Left lung (tissue), 10 donors: ENCODE measurements around the gene GAK. TPM values are rescaled to one million over a fixed set of nuclear protein-coding genes. Genes with fewer than 3 reads are reported as not detected.
A peak's percentile ranks its signal among the peaks of the same experiment; 100 is the strongest.
"Not testable (repeated sequence)": the region's sequence is repeated elsewhere in the genome, so short reads cannot be mapped to it uniquely, and the experiment has no call there.

Experiments used
- ATAC-seq: fragments of 200-7000 bp; cut with Tn5 transposase; one replicate; pipeline ENCODE4 v1.9.1; 2020; ENCODE audit warnings: moderate library complexity
- DNase-seq, 4 donors: peaks; one replicate each; pipeline ENCODE4 v3.0.0-alpha.2; 2013 to 2020
- H3K27ac ChIP-seq, 2 donors: fragments of 200-600 bp; sonication (generic) in 1 of 2; one replicate each; pipeline versions ENCODE4 v1.5.0 to v1.8.0; 2020 to 2021
- H3K27me3 ChIP-seq, 2 donors: fragments of 200-600 bp; sonication (generic) in 1 of 2; one replicate each; pipeline versions ENCODE4 v1.5.0 to v1.8.0; 2020 to 2021
- H3K36me3 ChIP-seq, 2 donors: fragments of 200-600 bp; sonication (generic) in 1 of 2; one replicate each; pipeline versions ENCODE4 v1.5.0 to v1.8.0; 2020 to 2021
- H3K4me1 ChIP-seq, 2 donors: fragments of 200-600 bp; one replicate each; pipeline ENCODE4 v1.8.0; 2021
- H3K4me3 ChIP-seq, 2 donors: fragments of 200-600 bp; sonication (generic) in 1 of 2; one replicate each; pipeline versions ENCODE4 v1.5.0 to v1.8.0; 2020 to 2021; ENCODE audit warnings: mild to moderate bottlenecking in 1 of 2
- H3K9me3 ChIP-seq, 2 donors: fragments of 200-600 bp; sonication (generic) in 1 of 2; one replicate each; pipeline versions ENCODE4 v1.5.0 to v1.8.0; 2020 to 2021
- CTCF ChIP-seq, 2 donors: fragments of 200-600 bp; sonication (generic) in 1 of 2; IDR thresholded peaks; one replicate each; pipeline versions ENCODE4 v1.5.0 to v1.8.0; 2021; ENCODE audit warnings: antibody characterized with exemption in 2 of 2
- intact Hi-C, 2 donors: fragments of 100-400 bp; cut with DNase I; formaldehyde crosslinking; loops; one replicate each; pipeline versions ENCODE4 v1.11.2 to v1.14.2; 2022
- polyA plus RNA-seq, 6 donors: library from polyadenylated mRNA; unstranded; fragments of 120-200 nt; gene quantifications; one replicate each; pipeline ENCODE4 v1.2.1, GENCODE V29; 2013; ENCODE audit not compliant: insufficient read length in 6 of 6
- total RNA-seq, 2 donors: library from RNA; stranded (reverse); fragmentation: NEBNext Ultra II Directional; extraction: Animal tissue kit (Norgen Biotek cat#: 25700); gene quantifications; one replicate each; pipeline ENCODE4 v1.2.1, GENCODE V29; 2021
- donor health status: DM: no; HTN: yes; CAD: no.
- donor health status: DM: no; HTN: no; CAD: no.

The GAK gene
- total and polyA plus RNA-seq, 8 donors, result 42.7 to 121 (median 50.3) TPM

GRCh38 chr4:932713-933070, 576 bp upstream of the GAK start:
- intact Hi-C loops, result no loop called here
- H3K9me3 ChIP-seq, result no peaks in the 10 kb centered on the region
- peak in 1 of 4 donors; percentile 67 for DNase-seq
- H3K4me1 ChIP-seq, result peaks cover 16 to 59% of the 10 kb centered on the region in 2 donors
- H3K27me3 ChIP-seq, result no peaks in the 10 kb centered on the region
- H3K4me3 ChIP-seq, result peak overlapping the region; percentile 95
- peak in 1 of 2 donors; percentile 6 for TF ChIP-seq CTCF (IDR thresholded peaks at IDR 0.05)
- ATAC-seq, result peak; percentile 10
- H3K36me3 ChIP-seq, result no peaks in the 10 kb centered on the region
- peak overlapping the region; percentile 65 to 96 for H3K27ac ChIP-seq

DNA sequence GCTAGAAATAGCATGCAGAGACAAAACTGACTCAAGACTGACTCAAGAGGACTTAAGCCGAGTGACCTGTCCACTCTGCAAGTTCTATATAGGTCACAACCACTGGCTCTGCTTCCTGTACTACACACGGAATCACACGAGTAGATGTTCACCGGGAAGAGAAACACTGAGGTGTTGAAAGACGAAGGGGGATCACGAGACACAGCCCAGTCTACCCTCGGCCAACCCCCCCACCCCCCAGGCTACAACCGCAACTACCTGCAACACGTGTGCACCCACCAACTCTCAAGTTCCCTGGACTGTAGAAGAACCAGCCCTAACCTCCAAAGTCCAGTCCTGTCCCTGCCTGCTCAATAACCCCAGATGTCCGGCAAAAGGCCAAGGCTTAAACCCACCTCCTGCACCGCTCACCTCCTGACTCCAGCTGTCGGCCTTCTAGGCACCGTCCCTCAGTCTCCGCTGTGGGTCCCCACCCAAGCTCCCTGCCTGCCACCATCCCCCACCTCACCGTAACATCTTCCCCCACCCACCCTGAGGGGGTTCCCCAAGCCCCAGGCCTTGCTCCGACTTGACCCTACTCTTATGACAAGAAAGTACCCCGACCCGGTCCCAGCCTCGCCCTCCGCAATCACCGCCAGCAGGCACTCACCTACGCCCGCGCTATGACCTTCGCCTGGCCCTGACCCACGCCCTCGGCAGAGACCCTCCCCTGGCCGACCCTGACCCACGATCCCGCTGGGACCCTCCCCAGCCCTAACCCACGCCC, 739 bp downstream of the GAK start:
- DNase-seq (no peak), ATAC-seq (peak; percentile 4)
- no peaks in the 10 kb centered on the region for H3K9me3 ChIP-seq
- H3K27me3 ChIP-seq, result no peaks in the 10 kb centered on the region
- H3K4me1 ChIP-seq, result peaks cover 16 to 63% of the 10 kb centered on the region in 2 donors
- H3K4me3 ChIP-seq, result peak overlapping the region; percentile 95
- H3K27ac ChIP-seq, result peak overlapping the region; percentile 79 to 96
- TF ChIP-seq CTCF (IDR thresholded peaks at IDR 0.05), result no peak
- H3K36me3 ChIP-seq, result no peaks in the 10 kb centered on the region
- intact Hi-C loops, result no loop called here

GRCh38 chr4:930827-931193, 1.3 kb downstream of the GAK start:
- H3K4me1 ChIP-seq, result peaks cover 16 to 69% of the 10 kb centered on the region in 2 donors
- peak overlapping the region in 1 of 2 donors; percentile 96 for H3K27ac ChIP-seq
- no peak for ATAC-seq
- H3K36me3 ChIP-seq, result no peaks in the 10 kb centered on the region
- no peak for DNase-seq
- no peak for TF ChIP-seq CTCF (IDR thresholded peaks at IDR 0.05)
- H3K4me3 ChIP-seq, result peak overlapping the region; percentile 95
- no peaks in the 10 kb centered on the region for H3K27me3 ChIP-seq
- no peaks in the 10 kb centered on the region for H3K9me3 ChIP-seq
- intact Hi-C loops, result no loop called here

DNA sequence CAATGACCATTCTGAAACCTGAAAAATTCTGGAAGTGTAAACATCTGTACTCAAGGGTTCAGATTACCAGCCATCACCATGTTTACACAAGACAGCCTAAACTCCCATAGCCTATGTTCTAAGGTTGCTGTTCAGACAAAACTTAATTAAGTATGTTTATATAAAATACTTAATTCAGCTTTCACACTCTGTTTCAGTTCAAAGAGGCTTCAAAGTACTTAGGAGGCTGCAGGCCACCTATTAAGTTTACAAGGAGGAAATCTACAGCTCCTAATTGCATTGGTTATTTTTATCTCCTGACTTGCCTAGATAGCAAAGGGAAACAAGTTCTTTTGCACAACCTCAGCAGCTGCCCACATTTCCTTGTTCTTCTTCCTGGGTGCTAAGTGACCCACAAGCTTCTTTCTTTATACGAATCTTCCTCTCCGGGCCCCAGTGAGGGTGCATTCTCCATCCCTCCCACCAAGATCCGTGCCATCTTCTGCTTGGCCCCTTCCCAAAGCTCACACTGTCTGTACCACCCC, 2.0 kb downstream of the GAK start:
- Histone ChIP-seq H3K4me1 (peaks cover 18 to 76% of the 10 kb centered on the region in 2 donors), H3K27me3 (no peaks in the 10 kb centered on the region), H3K27ac (peak overlapping the region in 1 of 2 donors; percentile 96), H3K9me3 (no peaks in the 10 kb centered on the region), H3K4me3 (peak overlapping the region in 1 of 2 donors; percentile 95), H3K36me3 (no peaks in the 10 kb centered on the region)
- DNase-seq (no peak), ATAC-seq (peak; percentile 3)
- intact Hi-C loops, result no loop called here
- no peak for TF ChIP-seq CTCF (IDR thresholded peaks at IDR 0.05)

DNA sequence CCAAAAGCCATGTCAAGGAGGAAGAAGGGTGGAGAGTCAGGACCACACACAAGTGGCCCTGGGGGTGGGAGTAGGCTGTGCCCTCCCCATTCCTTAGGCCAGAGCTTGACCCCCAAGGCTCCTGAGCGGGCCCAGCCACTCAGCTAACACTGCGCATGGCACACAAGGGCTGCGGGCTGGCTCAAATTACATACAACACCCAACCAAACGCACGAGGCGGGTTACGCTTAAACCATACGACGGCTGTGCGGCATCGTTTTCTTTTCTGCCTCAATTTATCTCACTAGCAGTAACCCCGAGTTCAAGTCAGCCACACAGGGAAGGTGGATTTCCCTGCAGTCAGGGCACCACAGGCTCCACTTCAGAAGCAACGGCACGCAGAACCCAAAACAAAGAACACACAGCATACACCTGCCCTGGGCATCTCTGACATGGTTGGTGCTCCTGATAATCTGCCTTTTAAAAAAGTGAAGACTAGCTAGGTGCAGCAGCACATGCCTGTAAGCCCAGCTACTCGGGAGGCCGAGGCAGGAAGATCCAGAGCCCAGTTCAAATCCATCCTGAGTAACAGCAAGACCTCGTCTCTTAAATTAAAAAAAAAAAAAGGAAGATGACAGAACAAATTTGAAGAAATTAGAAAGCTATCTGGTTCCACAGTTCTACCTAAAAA, 2.9 kb downstream of the GAK start:
- Histone ChIP-seq H3K36me3 (no peaks in the 10 kb centered on the region), H3K4me1 (peaks cover 19 to 79% of the 10 kb centered on the region in 2 donors), H3K27me3 (no peaks in the 10 kb centered on the region), H3K9me3 (no peaks in the 10 kb centered on the region), H3K27ac (peak overlapping the region in 1 of 2 donors; percentile 96), H3K4me3 (no peak overlapping the region)
- no peak for TF ChIP-seq CTCF (IDR thresholded peaks at IDR 0.05)
- DNase-seq (no peak), ATAC-seq (no peak)
- intact Hi-C loops, result no loop called here

DNA sequence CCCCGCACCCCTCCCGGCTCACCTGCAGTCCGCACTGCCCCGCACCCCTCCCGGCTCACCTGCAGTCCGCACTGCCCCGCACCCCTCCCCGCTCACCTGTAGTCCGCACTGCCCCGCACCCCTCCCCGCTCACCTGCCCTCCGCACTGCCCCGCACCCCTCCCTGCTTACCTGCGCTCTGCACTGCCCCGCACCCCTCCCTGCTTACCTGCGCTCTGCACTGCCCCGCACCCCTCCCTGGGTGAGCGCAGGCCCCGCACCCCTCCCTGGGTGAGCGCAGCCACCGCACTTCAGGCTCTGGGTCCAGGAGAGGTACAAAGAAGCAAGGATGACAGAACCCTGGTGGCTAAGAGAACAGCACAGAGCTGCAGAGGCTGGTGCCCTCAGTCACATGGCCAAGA, 4.5 kb downstream of the GAK start:
- DNase-seq, result peak in 2 of 4 donors; percentile 10 to 43
- peaks cover 12 to 79% of the 10 kb centered on the region in 2 donors for H3K4me1 ChIP-seq
- H3K36me3 ChIP-seq, H3K27ac ChIP-seq, ATAC-seq, H3K4me3 ChIP-seq, H3K9me3 ChIP-seq, H3K27me3 ChIP-seq, intact Hi-C loops: not testable (repeated sequence)
